Stimulated activated CD8-positive, alpha-beta memory T cell treated with anti-CD3 and anti-CD28 coated beads, Interleukin-12 subunit alpha, Interleukin-12 subunit beta, amount 100 ng/mL, for 1 hour (primary cell): ENCODE measurements around the gene DLGAP3.
"Not testable (repeated sequence)": the region's sequence is repeated elsewhere in the genome, so short reads cannot be mapped to it uniquely, and the experiment has no call there.

Source experiments
- DNase-seq: peaks from one replicate; pipeline ENCODE4 v3.0.0-alpha.2; 2020; ENCODE audit warnings: low read depth

The DLGAP3 gene

DNA sequence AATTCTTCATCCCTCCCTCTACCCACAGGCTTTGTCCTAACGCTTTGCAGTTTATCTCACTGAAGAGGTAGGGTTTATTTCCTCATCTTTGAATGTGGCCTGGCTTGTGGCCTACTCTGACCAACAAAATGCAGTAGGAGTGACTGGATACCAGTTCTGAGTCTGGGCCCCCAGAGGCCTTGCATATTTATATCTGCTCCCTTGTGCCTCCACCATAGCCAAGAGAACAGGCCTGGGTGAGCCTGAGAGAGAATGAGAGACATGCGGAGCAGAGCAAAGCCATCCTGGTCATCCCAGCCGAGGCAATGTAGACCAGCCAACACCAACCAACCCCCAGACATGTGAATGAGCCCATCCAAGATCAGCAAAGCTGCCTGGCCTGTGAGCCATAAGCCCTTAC lies 100.2 kb downstream of the DLGAP3 start:
- DNase-seq = no peak

DNA sequence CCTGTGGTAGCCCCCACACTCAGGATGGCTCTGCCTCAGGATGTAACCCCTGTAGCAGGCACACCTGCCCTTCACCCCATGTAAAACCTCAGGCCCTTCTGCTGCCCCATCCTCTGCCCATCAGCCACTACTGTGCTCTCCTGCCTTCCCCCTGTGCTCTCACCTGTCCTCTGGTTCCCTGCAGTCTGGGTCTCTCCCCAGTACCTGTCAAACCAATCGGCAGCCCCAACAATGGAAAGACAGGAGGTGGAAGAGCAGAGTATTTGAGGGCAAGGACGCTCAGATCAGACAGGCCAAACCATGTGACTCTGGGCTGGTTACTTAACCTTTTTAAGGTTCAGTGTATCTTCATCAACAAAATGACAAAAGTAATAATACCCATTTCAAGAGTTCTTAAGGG lies 100.8 kb downstream of the DLGAP3 start:
- no peak for DNase-seq

DNA sequence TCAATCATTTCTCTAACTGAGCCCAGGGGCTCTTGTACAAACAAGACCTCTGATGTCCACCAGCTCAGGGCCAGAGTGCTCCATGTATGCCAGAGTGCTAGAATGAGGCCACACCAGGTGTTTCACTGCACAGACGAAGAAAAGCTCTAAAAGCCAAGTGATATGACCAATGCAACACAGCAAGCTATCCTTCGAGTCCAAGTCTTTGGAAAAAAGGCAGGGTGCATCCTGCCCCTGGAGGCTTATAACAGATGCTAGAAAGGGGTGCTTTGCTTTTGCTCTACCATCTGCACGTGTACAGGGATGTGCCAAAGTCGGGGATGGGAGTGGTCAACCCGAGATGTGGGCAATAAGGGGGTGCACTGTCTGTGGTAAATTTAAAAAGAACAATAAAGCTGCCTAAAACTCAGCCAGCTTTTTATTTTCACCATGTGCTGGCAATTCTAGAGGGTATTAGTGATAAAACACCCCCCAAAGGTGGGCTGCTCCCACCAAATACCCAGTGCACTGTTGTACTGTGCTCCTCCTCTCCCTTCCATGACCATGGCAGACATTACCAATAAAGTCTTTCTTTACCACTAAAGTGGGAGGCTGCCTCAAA lies 102.0 kb downstream of the DLGAP3 start:
- no peak for DNase-seq

GRCh38 chr1:34825455-34826091 lies 103.9 kb downstream of the DLGAP3 start:
- no peak for DNase-seq

DNA sequence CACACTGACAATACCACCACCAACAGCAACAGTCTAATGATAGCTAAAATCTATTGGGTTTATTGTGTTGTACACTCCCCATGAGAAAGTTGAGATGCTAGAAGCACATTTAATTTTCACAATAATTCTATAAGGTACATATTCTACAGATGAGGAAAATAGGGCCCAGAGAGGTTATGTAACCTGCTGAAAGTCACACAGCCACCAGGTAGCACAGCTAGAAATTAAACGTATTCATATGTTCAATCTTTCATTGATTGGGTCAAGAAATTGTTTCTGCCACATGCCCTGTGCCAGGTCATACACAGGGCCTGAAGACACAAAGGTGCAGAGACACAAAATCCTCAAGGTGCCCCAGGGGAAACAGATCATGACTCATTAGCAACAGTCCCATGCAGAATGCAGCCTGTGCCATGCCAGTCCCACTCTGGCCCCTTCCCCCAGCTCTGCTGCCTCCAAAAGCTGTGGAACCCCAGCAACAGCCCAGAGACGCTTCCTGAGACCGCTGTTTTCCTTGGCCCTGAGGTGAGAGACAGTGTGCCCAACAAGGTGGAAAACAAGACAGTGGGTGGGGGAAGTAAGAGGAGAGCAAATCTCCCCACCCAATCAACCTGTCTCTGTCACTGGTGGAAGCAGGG lies 104.5 kb downstream of the DLGAP3 start:
- no peak for DNase-seq

- DNase-seq = no peak
These were observed 107.2 kb downstream of the DLGAP3 start for GRCh38 chr1:34822202-34822601.

GRCh38 chr1:34818862-34819261 lies 110.6 kb downstream of the DLGAP3 start:
- DNase-seq = not testable (repeated sequence)

GRCh38 chr1:34816778-34817177 lies 112.7 kb downstream of the DLGAP3 start:
- DNase-seq = no peak

- DNase-seq = no peak
These were observed 113.1 kb downstream of the DLGAP3 start for GRCh38 chr1:34816332-34816731.
